MM.1S (cell line): ENCODE data around the gene NARF.

Experiments
- DNase-seq: peaks from one replicate; pipeline ENCODE4 v3.0.0-alpha.2; 2015
- H2AFZ ChIP-seq: fragments of 300-600 bp; sonication (generic); 2 replicates; pipeline ENCODE4 v1.6.0; 2016; ENCODE audit warnings: antibody characterized with exemption, low read length
- H3F3A ChIP-seq: fragments of 300-600 bp; sonication (generic); 2 replicates; pipeline ENCODE4 v1.6.1; 2016; ENCODE audit warnings: mild to moderate bottlenecking, antibody characterized with exemption, low read length, moderate library complexity, mixed read lengths; ENCODE audit not compliant: insufficient read depth
- H3K27ac ChIP-seq: fragments of 300-600 bp; sonication (generic); 2 replicates; pipeline ENCODE4 v1.5.1; 2016; ENCODE audit warnings: mild to moderate bottlenecking, low read length
- H3K27me3 ChIP-seq: fragments of 300-600 bp; sonication (generic); replicated peaks from 2 replicates; pipeline ENCODE4 v1.6.0; 2016; ENCODE audit warnings: low read length; ENCODE audit not compliant: insufficient read depth
- H3K36me3 ChIP-seq: fragments of 300-600 bp; sonication (generic); replicated peaks from 2 replicates; pipeline ENCODE4 v1.6.1; 2016; ENCODE audit warnings: mild to moderate bottlenecking, low read length, mixed read lengths; ENCODE audit not compliant: insufficient read depth
- H3K4me1 ChIP-seq: fragments of 300-600 bp; sonication (generic); 2 replicates; pipeline ENCODE4 v1.6.1; 2016; ENCODE audit warnings: low read length, mixed read lengths
- H3K4me2 ChIP-seq: fragments of 300-600 bp; sonication (generic); 2 replicates; pipeline ENCODE4 v1.6.0; 2016; ENCODE audit warnings: low read depth, low read length
- H3K4me3 ChIP-seq: fragments of 300-600 bp; sonication (generic); 2 replicates; pipeline ENCODE4 v1.5.1; 2016; ENCODE audit warnings: low read length, mixed read lengths
- H3K79me2 ChIP-seq: fragments of 300-600 bp; sonication (generic); 2 replicates; pipeline ENCODE4 v1.6.1; 2016; ENCODE audit warnings: mixed run types, low read length, mixed read lengths
- H3K9ac ChIP-seq: fragments of 300-600 bp; sonication (generic); 2 replicates; pipeline ENCODE4 v1.6.1; 2016; ENCODE audit warnings: low read length, mixed read lengths
- H3K9me2 ChIP-seq: fragments of 300-600 bp; sonication (generic); replicated peaks from 2 replicates; pipeline ENCODE4 v1.6.1; 2016; ENCODE audit warnings: mild to moderate bottlenecking, low read length, mixed read lengths; ENCODE audit not compliant: insufficient read depth
- H3K9me3 ChIP-seq: fragments of 300-600 bp; sonication (generic); replicated peaks from 2 replicates; pipeline ENCODE4 v1.6.1; 2016; ENCODE audit warnings: mild to moderate bottlenecking, low read length, mixed read lengths; ENCODE audit not compliant: insufficient read depth
- H4K20me1 ChIP-seq: fragments of 300-600 bp; sonication (generic); 2 replicates; pipeline ENCODE4 v1.6.1; 2016; ENCODE audit warnings: mild to moderate bottlenecking, low read length, moderate library complexity, mixed read lengths; ENCODE audit not compliant: insufficient read depth
- CTCF ChIP-seq: fragments of 300-600 bp; sonication (generic); IDR thresholded peaks from 2 replicates; pipeline ENCODE4 v1.5.1; 2016; ENCODE audit warnings: antibody characterized with exemption, low read length, mixed read lengths
- EZH2 ChIP-seq: fragments of 300-600 bp; sonication (generic); optimal IDR thresholded peaks from 2 replicates; pipeline ENCODE3; 2017; ENCODE audit warnings: low read depth, mild to moderate bottlenecking, antibody characterized with exemption, low read length, mixed read lengths
- EZH2phosphoT487 ChIP-seq: fragments of 300-600 bp; sonication (generic); IDR thresholded peaks from 2 replicates; pipeline ENCODE4 v1.6.1; 2018; ENCODE audit warnings: antibody characterized with exemption, low read length

Gene NARF

DNA sequence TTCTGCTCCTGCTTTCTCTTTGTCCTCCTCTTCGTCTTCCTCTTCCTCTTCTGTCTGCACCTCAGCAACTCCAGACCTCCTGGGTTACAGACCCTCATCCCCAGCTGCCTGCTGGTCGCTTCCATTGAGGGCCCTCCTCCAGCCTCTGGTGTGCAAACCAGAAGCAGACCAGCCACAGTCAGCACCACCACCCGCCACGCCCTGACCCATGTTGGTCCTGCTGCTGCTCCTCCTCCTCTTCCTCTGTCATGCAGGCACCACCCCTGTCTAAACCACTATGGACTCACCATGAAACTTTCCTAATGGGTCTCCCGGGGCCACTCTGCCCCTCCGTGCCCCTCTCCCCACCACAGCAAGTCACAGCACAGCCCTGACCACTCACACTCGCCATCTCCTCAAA lies 28.7 kb upstream of the NARF start:
- Histone ChIP-seq H3F3A (no peaks in the 10 kb centered on the region), H3K9me3 (no peaks in the 10 kb centered on the region), H3K4me3 (no peak overlapping the region), H3K4me1 (peaks cover 9% of the 10 kb centered on the region), H3K79me2 (no peaks in the 10 kb centered on the region), H3K4me2 (no peak overlapping the region), H2AFZ (no peak overlapping the region), H3K36me3 (no peaks in the 10 kb centered on the region), H3K9me2 (no peaks in the 10 kb centered on the region), H4K20me1 (no peaks in the 10 kb centered on the region), H3K9ac (no peak overlapping the region), H3K27ac (no peak overlapping the region), H3K27me3 (no peaks in the 10 kb centered on the region)
- TF ChIP-seq CTCF, result no peak
- no peak for TF ChIP-seq EZH2phosphoT487
- TF ChIP-seq EZH2, result no peak
- DNase-seq, result no peak

DNA sequence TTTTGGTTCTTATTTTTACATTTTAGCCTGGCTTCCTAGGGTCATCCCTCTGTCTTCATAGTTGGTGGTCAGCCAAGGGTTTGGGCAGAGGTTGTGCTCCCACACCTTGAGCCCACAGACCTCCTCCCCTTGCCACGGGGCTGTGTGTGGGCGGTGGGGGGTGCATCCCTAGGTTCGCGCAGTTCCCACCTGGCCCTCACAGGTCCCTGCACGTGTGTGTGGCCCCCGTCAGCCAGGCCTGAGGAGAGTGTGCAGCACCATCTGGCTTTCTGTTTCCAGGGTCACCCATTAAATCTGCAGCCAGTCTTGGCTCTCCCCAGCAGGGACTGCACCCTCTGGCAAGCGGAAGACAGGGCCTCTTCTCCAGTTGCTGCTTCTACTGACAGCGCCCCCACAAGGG lies 26.5 kb upstream of the NARF start:
- H3K4me1 ChIP-seq, result peaks cover 15% of the 10 kb centered on the region
- H3K27me3 ChIP-seq, result no peaks in the 10 kb centered on the region
- H3K4me3 ChIP-seq, result no peak overlapping the region

GRCh38 chr17:82433560-82434215 lies 24.9 kb upstream of the NARF start:
- DNase-seq, result no peak
- Histone ChIP-seq H3K36me3 (no peaks in the 10 kb centered on the region), H3K4me3 (no peak overlapping the region), H3K9me2 (no peaks in the 10 kb centered on the region), H3K4me2 (no peak overlapping the region), H3K9ac (no peak overlapping the region), H3K27ac (peak overlapping the region; percentile 40; the same call in 1 of the 2 replicates), H3K79me2 (no peaks in the 10 kb centered on the region), H3F3A (no peaks in the 10 kb centered on the region), H3K9me3 (no peaks in the 10 kb centered on the region), H3K4me1 (peaks cover 15% of the 10 kb centered on the region), H3K27me3 (no peaks in the 10 kb centered on the region), H4K20me1 (no peaks in the 10 kb centered on the region), H2AFZ (no peak overlapping the region)
- TF ChIP-seq CTCF (no peak), EZH2 (no peak), EZH2phosphoT487 (no peak)

More for the DNA sequence above, 26.5 kb upstream of the NARF start:
- no peak overlapping the region for H2AFZ ChIP-seq
- no peaks in the 10 kb centered on the region for H3F3A ChIP-seq
- H3K9me3 ChIP-seq, result no peaks in the 10 kb centered on the region
- no peaks in the 10 kb centered on the region for H4K20me1 ChIP-seq
- no peak overlapping the region for H3K9ac ChIP-seq
- H3K79me2 ChIP-seq, result no peaks in the 10 kb centered on the region
- no peaks in the 10 kb centered on the region for H3K36me3 ChIP-seq
- no peak overlapping the region for H3K4me2 ChIP-seq
- no peak for DNase-seq
- H3K27ac ChIP-seq, result no peak overlapping the region
- TF ChIP-seq CTCF, result no peak
- TF ChIP-seq EZH2, result no peak
- no peak for TF ChIP-seq EZH2phosphoT487
- H3K9me2 ChIP-seq, result no peaks in the 10 kb centered on the region
